H9 (cell line): ENCODE data around the gene BBOX1. TPM values are rescaled to one million over a fixed set of nuclear protein-coding genes. Genes with fewer than 3 reads are reported as not detected.

Experiments used
- DNase-seq: peaks from one replicate; pipeline ENCODE4 v3.0.0-alpha.2; 2017
- H2AFZ ChIP-seq: one replicate; pipeline ENCODE4 v1.6.1; 2013; ENCODE audit warnings: mild to moderate bottlenecking, low read length, control low read depth, moderate library complexity
- H2AK5ac ChIP-seq: 2 replicates; pipeline ENCODE4 v1.6.1; 2013; ENCODE audit warnings: low read length, control low read depth, mixed read lengths; ENCODE audit not compliant: insufficient read length
- H2BK120ac ChIP-seq: one replicate; pipeline ENCODE4 v1.6.1; 2013; ENCODE audit warnings: low read depth, mild to moderate bottlenecking, low read length, control low read depth, inconsistent platforms; ENCODE audit not compliant: poor library complexity, severe bottlenecking
- H2BK12ac ChIP-seq: 2 replicates; pipeline ENCODE4 v1.6.1; 2013; ENCODE audit warnings: low read length, control low read depth, mixed read lengths, low read depth; ENCODE audit not compliant: insufficient read length
- H2BK15ac ChIP-seq: 2 replicates; pipeline ENCODE4 v1.6.1; 2013; ENCODE audit warnings: low read depth, low read length, control low read depth
- H2BK20ac ChIP-seq: one replicate; pipeline ENCODE4 v1.6.1; 2013; ENCODE audit warnings: low read depth, mild to moderate bottlenecking, low read length, control low read depth, inconsistent platforms; ENCODE audit not compliant: poor library complexity, severe bottlenecking
- H2BK5ac ChIP-seq: 2 replicates; pipeline ENCODE4 v1.6.1; 2013; ENCODE audit warnings: low read length, control low read depth, mixed read lengths; ENCODE audit not compliant: insufficient read length
- H3K14ac ChIP-seq: 2 replicates; pipeline ENCODE4 v1.6.1; 2013; ENCODE audit warnings: low read length, control low read depth; ENCODE audit not compliant: insufficient read depth
- H3K18ac ChIP-seq: 2 replicates; pipeline ENCODE4 v1.6.1; 2013; ENCODE audit warnings: low read depth, mild to moderate bottlenecking, mixed read lengths, low read length, control low read depth; ENCODE audit not compliant: insufficient read length
- H3K23ac ChIP-seq: 2 replicates; pipeline ENCODE4 v1.6.1; 2013; ENCODE audit warnings: low read length, control low read depth, mixed read lengths, low read depth; ENCODE audit not compliant: insufficient read length
- H3K23me2 ChIP-seq: 2 replicates; pipeline ENCODE4 v1.6.1; 2013; ENCODE audit warnings: low read depth, mild to moderate bottlenecking, mixed read lengths, low read length, control low read depth; ENCODE audit not compliant: insufficient read length, poor library complexity, severe bottlenecking
- H3K27ac ChIP-seq: 2 replicates; pipeline ENCODE4 v1.5.1; 2013; ENCODE audit warnings: low read length, control low read depth, mixed read lengths, low read depth; ENCODE audit not compliant: insufficient read length
- H3K27me3 ChIP-seq: 2 replicates; pipeline ENCODE4 v1.6.1; 2013; ENCODE audit warnings: low read length, control low read depth, inconsistent platforms; ENCODE audit not compliant: insufficient read depth
- H3K4ac ChIP-seq: 2 replicates; pipeline ENCODE4 v1.6.1; 2013; ENCODE audit warnings: low read depth, mild to moderate bottlenecking, control low read depth, inconsistent platforms, low read length, moderate library complexity
- H3K4me1 ChIP-seq: 2 replicates; pipeline ENCODE4 v1.6.1; 2013; ENCODE audit warnings: low read length, control low read depth, inconsistent platforms; ENCODE audit not compliant: insufficient read depth
- H3K4me2 ChIP-seq: 2 replicates; pipeline ENCODE4 v1.6.1; 2013; ENCODE audit warnings: low read length, control low read depth, mixed read lengths; ENCODE audit not compliant: insufficient read length, insufficient read depth
- H3K56ac ChIP-seq: 2 replicates; pipeline ENCODE4 v1.6.1; 2013; ENCODE audit warnings: low read depth, mild to moderate bottlenecking, mixed read lengths, low read length, control low read depth; ENCODE audit not compliant: insufficient read length
- H3K79me1 ChIP-seq: 2 replicates; pipeline ENCODE4 v1.6.1; 2013; ENCODE audit warnings: low read depth, mild to moderate bottlenecking, moderate library complexity, low read length, control low read depth, inconsistent platforms; ENCODE audit not compliant: insufficient read depth, poor library complexity, severe bottlenecking
- H3K79me2 ChIP-seq: 2 replicates; pipeline ENCODE4 v1.6.1; 2013; ENCODE audit warnings: low read length, control low read depth, inconsistent platforms; ENCODE audit not compliant: insufficient read depth
- H3K9ac ChIP-seq: 2 replicates; pipeline ENCODE4 v1.6.1; 2013; ENCODE audit warnings: low read length, control low read depth, mixed read lengths; ENCODE audit not compliant: insufficient read length; ENCODE audit errors: extremely low read depth
- H3K9me3 ChIP-seq: one replicate; pipeline ENCODE4 v1.6.1; 2013; ENCODE audit warnings: low read depth, low read length, inconsistent platforms; ENCODE audit not compliant: control insufficient read depth
- H3T11ph ChIP-seq: one replicate; pipeline ENCODE4 v1.6.1; 2013; ENCODE audit warnings: mild to moderate bottlenecking, low read length, control low read depth, inconsistent platforms
- H4K20me1 ChIP-seq: one replicate; pipeline ENCODE4 v1.6.1; 2013; ENCODE audit not compliant: control insufficient read depth, insufficient read length, insufficient read depth
- H4K5ac ChIP-seq: 2 replicates; pipeline ENCODE4 v1.6.1; 2013; ENCODE audit warnings: low read depth, mild to moderate bottlenecking, mixed read lengths, low read length, control low read depth; ENCODE audit not compliant: insufficient read length
- H4K8ac ChIP-seq: replicated peaks from 2 replicates; pipeline ENCODE4 v1.6.1; 2013; ENCODE audit warnings: low read length, control low read depth, mixed read lengths, low read depth; ENCODE audit not compliant: insufficient read length
- H4K91ac ChIP-seq: 2 replicates; pipeline ENCODE4 v1.6.1; 2013; ENCODE audit warnings: low read depth, mild to moderate bottlenecking, moderate library complexity, mixed read lengths, low read length, control low read depth; ENCODE audit not compliant: insufficient read length
- H3K27ac Mint-ChIP-seq, 3 experiments: 2 replicates in 2 of 3; 3 replicates in 1 of 3; pipeline ENCODE4 v1.8.0; 2020 to 2021; ENCODE audit warnings: mixed read lengths in 3 of 3, mild to moderate bottlenecking in 1 of 3, moderate library complexity in 1 of 3
- H3K27me3 Mint-ChIP-seq: 2 replicates; pipeline ENCODE4 v1.8.0; 2021; ENCODE audit warnings: low read depth, mild to moderate bottlenecking, moderate library complexity, mixed read lengths
- H3K36me3 Mint-ChIP-seq, 3 experiments: 2 replicates in 2 of 3; 3 replicates in 1 of 3; pipeline ENCODE4 v1.8.0; 2020 to 2021; ENCODE audit warnings: low read depth in 3 of 3, mixed read lengths in 3 of 3; ENCODE audit not compliant: insufficient read depth in 1 of 3
- H3K4me1 Mint-ChIP-seq, 2 experiments: 2 replicates each; pipeline ENCODE4 v1.8.0; 2020; ENCODE audit warnings: mixed read lengths in 2 of 2
- H3K4me3 Mint-ChIP-seq, 2 experiments: 2 replicates in 1 of 2; 3 replicates in 1 of 2; pipeline ENCODE4 v1.8.0; 2020 to 2021; ENCODE audit warnings: mild to moderate bottlenecking in 2 of 2, mixed read lengths in 2 of 2, moderate library complexity in 1 of 2
- H3K9me3 Mint-ChIP-seq, 2 experiments: 2 replicates in 1 of 2; 3 replicates in 1 of 2; pipeline ENCODE4 v1.8.0; 2020; ENCODE audit warnings: mild to moderate bottlenecking in 2 of 2, mixed read lengths in 2 of 2, moderate library complexity in 1 of 2
- WGBS: extraction: QIAGEN DNeasy Blood & Tissue Kit; methylation state at CpG from one replicate; pipeline ENCODE4 v1.1.7; 2013; ENCODE audit warnings: missing lambda C conversion rate, low lambda C conversion rate, mixed read lengths; ENCODE audit not compliant: insufficient read length; ENCODE audit errors: extremely low coverage; 5-methylcytosine and 5-hydroxymethylcytosine counted together
- total RNA-seq: library from RNA; stranded (reverse); gene quantifications from 2 replicates; pipeline ENCODE4 v1.2.1, GENCODE V29; 2021
- TF ChIP-seq, protein P1 (sequence below): fragments of 200-600 bp; sonication (generic); conservative IDR thresholded peaks from 3 replicates; pipeline ENCODE4 v1.8.0; 2021; ENCODE audit warnings: antibody characterized with exemption, mild to moderate bottlenecking

The BBOX1 gene
- total RNA-seq, 1 experiment from 2014 or later, result not detected

DNA sequence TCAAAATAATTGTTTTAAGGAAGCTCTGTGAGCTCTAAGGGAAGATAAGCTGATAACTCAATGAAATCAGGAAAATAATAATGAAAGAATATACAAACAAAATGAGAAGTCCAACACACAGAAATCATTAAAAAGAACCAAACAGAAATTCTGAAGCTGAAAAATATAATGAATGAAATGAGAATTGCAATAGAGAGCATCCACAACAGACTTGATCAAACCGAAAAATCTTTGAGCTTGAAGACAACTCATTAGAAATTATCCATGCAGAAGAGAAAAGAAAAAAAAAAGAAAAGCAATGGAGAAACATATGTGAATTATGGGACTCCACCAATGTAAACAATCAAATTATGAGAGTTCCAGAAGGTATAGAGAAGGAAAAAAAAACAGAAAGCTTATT, 101.0 kb downstream of the BBOX1 start:
- Histone ChIP-seq H2BK15ac (no peak overlapping the region), H3K4ac (no peak overlapping the region), H2BK20ac (no peak overlapping the region), H3K27ac (no peak overlapping the region), H2BK120ac (no peak overlapping the region), H3K27me3 (no peaks in the 10 kb centered on the region), H3K23ac (no peak overlapping the region), H3T11ph (no peak overlapping the region), H4K5ac (no peak overlapping the region), H4K91ac (no peak overlapping the region), H2BK12ac (no peak overlapping the region), H2BK5ac (no peak overlapping the region), H4K8ac (no peak overlapping the region), H3K79me1 (no peaks in the 10 kb centered on the region), H2AK5ac (no peak overlapping the region), H3K79me2 (no peaks in the 10 kb centered on the region), H4K20me1 (no peaks in the 10 kb centered on the region), H3K4me2 (no peak overlapping the region), H3K4me1 (no peaks in the 10 kb centered on the region), H3K23me2 (no peaks in the 10 kb centered on the region), H3K9me3 (no peaks in the 10 kb centered on the region), H2AFZ (no peak overlapping the region), H3K9ac (no peak overlapping the region), H3K56ac (no peak overlapping the region), H3K14ac (no peak overlapping the region), H3K18ac (no peak overlapping the region)
- WGBS, result no CpG with 5 or more reads among the region's 1 CpG
- TF ChIP-seq, protein P1, sequence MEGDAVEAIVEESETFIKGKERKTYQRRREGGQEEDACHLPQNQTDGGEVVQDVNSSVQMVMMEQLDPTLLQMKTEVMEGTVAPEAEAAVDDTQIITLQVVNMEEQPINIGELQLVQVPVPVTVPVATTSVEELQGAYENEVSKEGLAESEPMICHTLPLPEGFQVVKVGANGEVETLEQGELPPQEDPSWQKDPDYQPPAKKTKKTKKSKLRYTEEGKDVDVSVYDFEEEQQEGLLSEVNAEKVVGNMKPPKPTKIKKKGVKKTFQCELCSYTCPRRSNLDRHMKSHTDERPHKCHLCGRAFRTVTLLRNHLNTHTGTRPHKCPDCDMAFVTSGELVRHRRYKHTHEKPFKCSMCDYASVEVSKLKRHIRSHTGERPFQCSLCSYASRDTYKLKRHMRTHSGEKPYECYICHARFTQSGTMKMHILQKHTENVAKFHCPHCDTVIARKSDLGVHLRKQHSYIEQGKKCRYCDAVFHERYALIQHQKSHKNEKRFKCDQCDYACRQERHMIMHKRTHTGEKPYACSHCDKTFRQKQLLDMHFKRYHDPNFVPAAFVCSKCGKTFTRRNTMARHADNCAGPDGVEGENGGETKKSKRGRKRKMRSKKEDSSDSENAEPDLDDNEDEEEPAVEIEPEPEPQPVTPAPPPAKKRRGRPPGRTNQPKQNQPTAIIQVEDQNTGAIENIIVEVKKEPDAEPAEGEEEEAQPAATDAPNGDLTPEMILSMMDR, result no peak
- no peaks in the 10 kb centered on the region for H3K4me1 Mint-ChIP-seq
- H3K27me3 Mint-ChIP-seq, result no peaks in the 10 kb centered on the region
- H3K27ac Mint-ChIP-seq, result no peak overlapping the region
- H3K36me3 Mint-ChIP-seq, result peaks cover 10 to 24% (median 10%) of the 10 kb centered on the region in 3 experiments
- peaks cover 18 to 22% of the 10 kb centered on the region in 2 experiments for H3K9me3 Mint-ChIP-seq
- no peak for DNase-seq
- H3K4me3 Mint-ChIP-seq, result no peak overlapping the region
